NB4 (cell line): ENCODE measurements around the gene CNTN6.

Experiments
- DNase-seq: peaks from one replicate; pipeline ENCODE4 v3.0.0; 2010; ENCODE audit warnings: low read depth
- H3K4me3 ChIP-seq: one replicate; pipeline ENCODE4 v1.5.1; 2011; ENCODE audit warnings: mild to moderate bottlenecking, low read depth, low read length, moderate library complexity
- CTCF ChIP-seq: IDR thresholded peaks from one replicate; pipeline ENCODE4 v1.5.1; 2012; ENCODE audit warnings: low read depth, low read length
- MAX ChIP-seq: IDR thresholded peaks from 2 replicates; pipeline ENCODE4 v1.6.1; 2011; ENCODE audit warnings: low read depth, low read length
- MYC ChIP-seq: IDR thresholded peaks from 2 replicates; pipeline ENCODE4 v1.6.1; 2011; ENCODE audit warnings: low read depth, low read length
- POLR2A ChIP-seq: IDR thresholded peaks from 2 replicates; pipeline ENCODE4 v1.6.1; 2011; ENCODE audit warnings: mild to moderate bottlenecking; ENCODE audit not compliant: insufficient read length; ENCODE audit errors: extremely low read depth

CNTN6 gene

DNA sequence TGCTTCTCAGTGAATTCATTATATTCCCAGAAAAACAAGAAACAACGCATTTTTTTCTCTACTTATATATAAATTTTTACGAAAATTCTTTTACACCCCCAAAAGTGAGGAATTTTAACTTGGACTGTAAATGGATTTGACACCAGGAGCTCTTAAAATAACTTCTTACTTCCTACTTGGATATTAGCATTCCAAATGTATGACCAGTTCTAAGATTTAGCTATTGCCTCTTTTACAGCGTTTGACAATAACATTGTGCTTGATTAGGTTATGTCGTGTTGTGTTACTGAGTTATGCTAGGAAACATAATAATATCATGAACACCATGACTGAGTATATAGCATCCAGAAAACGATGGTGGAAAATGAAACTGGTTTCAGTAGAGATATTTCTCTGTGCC is 177.0 kb downstream of the CNTN6 start:
- no peak overlapping the region for H3K4me3 ChIP-seq
- DNase-seq = no peak
- TF ChIP-seq MAX (no peak), MYC (no peak), POLR2A (no peak), CTCF (no peak)

DNA sequence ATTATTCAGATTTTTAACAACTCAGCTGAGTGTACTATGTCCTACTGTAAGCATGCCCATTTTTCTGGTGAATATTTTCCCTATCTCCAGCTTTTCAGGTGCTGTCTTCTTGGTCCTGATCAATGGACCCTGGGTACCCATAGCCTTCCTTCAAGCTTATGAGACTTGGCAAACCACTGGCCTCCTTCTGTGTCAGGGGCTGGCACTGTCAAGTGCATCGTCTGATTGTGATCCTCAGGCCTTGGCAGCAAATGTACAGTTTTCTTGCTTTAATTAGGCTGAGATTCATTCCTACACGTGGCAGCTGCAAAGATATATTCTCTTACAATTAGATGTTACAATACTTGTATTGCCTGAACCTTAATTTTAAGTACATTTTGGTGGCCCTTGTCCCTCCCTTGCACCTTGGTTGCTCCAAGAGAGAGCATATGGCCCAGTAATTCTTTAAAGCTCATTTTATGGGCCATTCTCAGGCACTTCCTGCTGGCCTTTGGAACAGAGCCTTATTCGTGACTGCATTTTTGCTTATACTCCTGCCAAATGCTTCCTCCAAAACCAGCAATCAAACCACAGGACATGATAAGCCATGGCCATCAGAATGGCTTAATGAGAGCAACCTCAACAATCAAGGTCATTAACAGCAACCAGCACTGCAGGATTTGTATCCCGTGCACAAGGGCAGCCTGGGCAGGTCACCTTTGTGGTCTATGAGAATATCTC is 179.9 kb downstream of the CNTN6 start:
- H3K4me3 ChIP-seq = no peak overlapping the region
- DNase-seq = no peak
- no peak for TF ChIP-seq POLR2A

DNA sequence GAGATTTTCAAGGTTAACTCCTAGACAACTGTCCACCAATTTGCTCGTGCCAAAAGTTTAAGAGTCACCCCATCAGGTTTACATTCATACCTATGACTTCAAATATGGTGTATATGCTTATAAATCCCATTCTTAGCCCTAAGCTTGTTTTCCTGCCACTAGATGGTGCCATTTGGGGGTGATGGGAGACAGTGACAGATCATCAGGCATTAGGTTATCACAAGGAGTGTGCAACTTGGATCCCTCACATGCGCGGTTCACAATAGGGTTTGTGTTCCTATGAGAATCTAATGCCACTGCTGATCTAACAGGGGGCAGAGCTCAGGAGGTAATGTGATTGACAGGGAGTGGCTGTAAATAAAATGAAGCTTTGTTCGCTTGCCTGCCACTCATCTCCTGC is 182.7 kb downstream of the CNTN6 start:
- no peak overlapping the region for H3K4me3 ChIP-seq
- DNase-seq = peak; percentile 42
- TF ChIP-seq MAX = no peak
- peak; percentile 44 for TF ChIP-seq CTCF

GRCh38 chr3:1287815-1288214 is 195.0 kb downstream of the CNTN6 start:
- TF ChIP-seq POLR2A = no peak
- TF ChIP-seq MYC = no peak
- TF ChIP-seq CTCF = no peak
- no peak for TF ChIP-seq MAX
- no peak overlapping the region for H3K4me3 ChIP-seq
- no peak for DNase-seq

DNA sequence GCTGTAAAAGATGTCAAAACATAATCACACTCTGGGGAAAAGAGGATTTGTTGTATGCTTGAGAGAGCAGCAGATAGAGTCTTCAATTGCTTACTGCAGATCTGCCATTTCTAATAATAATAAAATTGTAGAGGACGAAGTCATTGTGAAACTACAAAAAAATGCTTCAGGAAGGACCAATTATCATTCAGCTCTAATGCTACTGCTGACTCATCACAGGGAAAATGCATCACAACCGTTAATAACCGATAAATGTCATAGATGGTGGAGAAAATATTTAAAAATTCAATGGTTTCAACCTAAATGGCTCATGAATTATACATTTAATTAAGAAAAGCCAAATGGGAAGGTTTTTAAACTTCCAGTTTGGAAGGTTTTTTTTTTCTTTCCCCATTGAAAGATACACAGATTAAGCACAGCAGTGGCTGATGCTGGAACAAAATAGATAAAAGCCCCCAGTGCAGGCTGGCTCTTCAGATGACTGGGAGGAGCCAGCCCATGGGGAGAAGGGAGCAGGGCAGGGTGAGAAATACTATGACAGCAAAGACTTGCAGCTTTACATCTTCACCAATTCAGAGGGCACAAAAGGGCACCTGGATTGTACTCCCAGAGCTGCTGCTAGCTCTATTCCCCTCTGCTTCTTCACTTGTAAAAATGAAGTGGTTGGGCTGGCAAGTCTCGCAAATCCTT is 196.1 kb downstream of the CNTN6 start:
- no peak overlapping the region for H3K4me3 ChIP-seq
- no peak for DNase-seq
- TF ChIP-seq POLR2A (no peak), CTCF (no peak), MAX (no peak), MYC (no peak)

DNA sequence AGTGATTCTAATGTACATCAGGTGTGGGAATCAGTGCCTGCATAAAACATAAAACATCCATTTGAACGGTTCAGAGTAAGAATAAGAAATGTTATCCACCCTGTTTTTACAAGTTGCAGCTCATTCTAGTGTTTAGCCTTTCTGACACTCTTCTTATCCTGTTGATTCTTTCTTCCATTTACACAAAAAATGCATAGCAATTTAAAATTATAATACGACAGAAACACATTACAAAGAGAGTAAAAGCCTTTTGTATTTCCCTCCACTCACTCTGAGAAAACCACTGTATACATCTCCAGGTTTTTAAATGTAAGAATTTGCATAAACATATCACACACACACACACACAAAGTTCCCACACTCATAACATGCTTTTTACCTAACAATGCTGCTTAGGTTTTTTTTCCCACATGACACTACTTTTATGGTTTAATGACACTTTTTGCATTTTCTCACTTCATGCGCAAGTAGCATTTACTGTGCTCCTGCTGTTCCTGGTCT is 199.8 kb downstream of the CNTN6 start:
- no peak overlapping the region for H3K4me3 ChIP-seq
- TF ChIP-seq MAX = no peak
- no peak for TF ChIP-seq POLR2A
- no peak for TF ChIP-seq MYC
- TF ChIP-seq CTCF = no peak
- DNase-seq = no peak
